NCI-H345 treated with DMSO at 0.1 percent for 48 hours (cell line): ENCODE results near the gene MVP.
A peak's percentile ranks its signal among the peaks of the same experiment; 100 is the strongest.

Experiments
- DNase-seq: peaks from one replicate; lab custom pipeline; 2025; ENCODE audit not compliant: unreplicated experiment; lab: John Stamatoyannopoulos, UW

MVP gene

GRCh38 chr16:29841631-29842030 lies 21.4 kb downstream of the MVP start:
- DNase-seq: no peak

- no peak for DNase-seq
Observed at GRCh38 chr16:29842732-29843346, 22.6 kb downstream of the MVP start.

- DNase-seq: no peak
Observed at GRCh38 chr16:29843931-29844330, 23.7 kb downstream of the MVP start.

- DNase-seq: no peak
Observed at GRCh38 chr16:29844575-29845331, 24.5 kb downstream of the MVP start.

GRCh38 chr16:29845656-29846055 lies 25.4 kb downstream of the MVP start:
- no peak for DNase-seq

GRCh38 chr16:29848420-29849297 lies 28.4 kb downstream of the MVP start:
- DNase-seq: peak; percentile 53

GRCh38 chr16:29849505-29849904 lies 29.2 kb downstream of the MVP start:
- no peak for DNase-seq

GRCh38 chr16:29850998-29851397 lies 30.7 kb downstream of the MVP start:
- DNase-seq: no peak

GRCh38 chr16:29852654-29853053 lies 32.4 kb downstream of the MVP start:
- DNase-seq: no peak

GRCh38 chr16:29854520-29855100 lies 34.3 kb downstream of the MVP start:
- no peak for DNase-seq

GRCh38 chr16:29857133-29857760 lies 37.0 kb downstream of the MVP start:
- DNase-seq: no peak

- DNase-seq: no peak
Observed at GRCh38 chr16:29858149-29858849, 38.0 kb downstream of the MVP start.

GRCh38 chr16:29858974-29859373 lies 38.7 kb downstream of the MVP start:
- no peak for DNase-seq

- no peak for DNase-seq
Observed at GRCh38 chr16:29860218-29860617, 40.0 kb downstream of the MVP start.

- DNase-seq: no peak
Observed at GRCh38 chr16:29862383-29862883, 42.2 kb downstream of the MVP start.

- DNase-seq: peak; percentile 96
Observed at GRCh38 chr16:29862884-29863668, 42.8 kb downstream of the MVP start, which contains the start of gene CDIPT. TSS of gene CDIPT (minus strand) at chr16:29863226. CDS start at chr16:29862857, 369 bp downstream.

GRCh38 chr16:29863669-29863984 lies 43.4 kb downstream of the MVP start:
- DNase-seq: no peak

GRCh38 chr16:29864205-29864604 lies 43.9 kb downstream of the MVP start:
- DNase-seq: no peak

- DNase-seq: no peak
Observed at GRCh38 chr16:29868396-29869009, 48.2 kb downstream of the MVP start.
